Psoas muscle (tissue), 8 donors: ENCODE data around the gene STAT6. TPM values are rescaled to one million over a fixed set of nuclear protein-coding genes. Genes with fewer than 3 reads are reported as not detected.

ENCODE experiments used
- ATAC-seq, 4 donors: fragments of 200-7000 bp; cut with Tn5 transposase; one replicate each; pipeline ENCODE4 v1.9.1; 2020; ENCODE audit warnings: moderate library complexity in 3 of 4, mild to moderate bottlenecking in 2 of 4
- DNase-seq, 2 donors: peaks; one replicate each; pipeline ENCODE4 v3.0.0-alpha.2; 2020
- H3K27ac ChIP-seq: fragments of 200-600 bp; one replicate; pipeline ENCODE4 v1.8.0; 2022
- H3K27me3 ChIP-seq, 3 donors: fragments of 200-600 bp in 1 of 3; one replicate each; pipeline versions ENCODE4 v1.6.1 to v1.8.0; 2013 to 2022; ENCODE audit warnings: low read length in 2 of 3, mild to moderate bottlenecking in 2 of 3, moderate library complexity in 1 of 3; ENCODE audit not compliant: insufficient read depth in 3 of 3
- H3K36me3 ChIP-seq, 2 donors: fragments of 200-600 bp in 1 of 2; one replicate each; pipeline versions ENCODE4 v1.6.1 to v1.8.0; 2013 to 2022; ENCODE audit warnings: low read depth in 1 of 2, mild to moderate bottlenecking in 1 of 2, moderate library complexity in 1 of 2; ENCODE audit not compliant: insufficient read depth in 1 of 2
- H3K4me1 ChIP-seq: fragments of 200-600 bp; one replicate; pipeline ENCODE4 v1.8.0; 2022
- H3K4me3 ChIP-seq: fragments of 200-600 bp; one replicate; pipeline ENCODE4 v1.8.0; 2022; ENCODE audit warnings: mild to moderate bottlenecking
- H3K9me3 ChIP-seq: fragments of 200-600 bp; one replicate; pipeline ENCODE4 v1.8.0; 2022
- CTCF ChIP-seq: fragments of 200-600 bp; IDR thresholded peaks from one replicate; pipeline ENCODE4 v1.8.0; 2022; ENCODE audit warnings: antibody characterized with exemption
- WGBS, 3 donors: extraction: QIAGEN DNeasy Blood & Tissue Kit; methylation state at CpG; one replicate each; pipeline versions ENCODE4 v1.1.6 to v1.1.7; 2013; 5-methylcytosine and 5-hydroxymethylcytosine counted together
- intact Hi-C, 2 donors: fragments of 100-400 bp; cut with DNase I; formaldehyde crosslinking; loops; one replicate each; pipeline versions ENCODE4 v1.11.0 to v1.14.2; 2022
- polyA plus RNA-seq, 3 donors: library from polyadenylated mRNA; stranded (reverse); fragments of 200-250 nt; gene quantifications; one replicate each; pipeline ENCODE4 v1.2.3, GENCODE V29; 2013
- total RNA-seq, 4 donors: library from RNA; stranded (reverse); fragmentation: NEBNext Ultra II Directional in 2 of 4; extraction: Animal tissue kit (Norgen Biotek cat#: 25700) in 2 of 4; gene quantifications; one replicate each; pipeline versions ENCODE4 v1.2.1 to v1.2.4, GENCODE V29; 2021 to 2023
- donor health status: healthy with polysubstance abuse.
- donor health status: DM: no; HTN: no; CAD: no; lungs with moderate emphysema.
- donor health status: Bipolar disorder and iron deficiency.
- donor health status: healthy.
- donor health status: DM: yes; HTN: yes; CAD: no.
- donor health status: DM: no; HTN: no; CAD: no.
- donor health status: DM: no; HTN: no; CAD: no.
- donor health status: DM: yes; HTN: yes; CAD: no.

Gene STAT6
- total and polyA plus RNA-seq, 7 donors, result 10.4 to 27.7 (median 14.1) TPM

- Histone ChIP-seq H3K4me1 (peaks cover 16% of the 10 kb centered on the region), H3K27me3 (no peaks in the 10 kb centered on the region), H3K4me3 (peak overlapping the region; percentile 72), H3K9me3 (no peaks in the 10 kb centered on the region), H3K27ac (peak overlapping the region; percentile 15), H3K36me3 (no peaks in the 10 kb centered on the region)
- no peak for TF ChIP-seq CTCF
- intact Hi-C loops, result no loop called here
- ATAC-seq (peak in 3 of 4 donors; percentile 21 to 37 (median 30)), DNase-seq (peak; percentile 69 to 81)
These were observed 18.7 kb upstream of the STAT6 start for GRCh38 chr12:57129889-57130288.

DNA sequence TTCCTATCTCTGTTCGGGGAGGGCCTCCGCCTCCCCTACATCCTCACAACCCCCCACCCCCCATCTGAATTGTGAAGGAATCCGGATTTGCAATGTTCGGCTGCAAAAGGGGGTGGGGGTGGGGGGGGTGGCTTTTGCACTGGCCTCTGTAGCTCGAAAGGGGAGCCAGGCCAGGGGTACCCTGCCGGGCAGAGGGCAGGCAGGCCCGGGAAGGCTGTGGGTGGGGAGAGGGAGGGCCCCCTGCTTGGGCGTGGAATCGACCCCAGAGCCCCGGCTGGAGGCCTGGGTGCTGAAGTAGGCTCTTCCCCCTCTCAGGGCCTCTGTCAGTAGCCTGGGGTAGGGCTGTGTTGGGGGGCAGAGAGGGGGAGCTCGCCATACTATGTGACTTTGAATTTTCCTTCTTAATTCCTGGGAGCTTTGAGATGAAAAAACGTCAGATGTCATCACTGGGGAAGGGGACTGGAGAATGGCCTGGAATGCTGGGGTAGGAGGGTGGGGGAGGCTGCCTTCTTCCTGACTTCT, 18.2 kb upstream of the STAT6 start:
- no peaks in the 10 kb centered on the region for H3K9me3 ChIP-seq
- peak overlapping the region; percentile 72 for H3K4me3 ChIP-seq
- peak overlapping the region; percentile 15 for H3K27ac ChIP-seq
- H3K27me3 ChIP-seq, result no peaks in the 10 kb centered on the region
- 32 to 34% (median 34%) methylated on average over 10 to 12 of the region's 12 CpGs for WGBS, 3 donors
- no peaks in the 10 kb centered on the region for H3K36me3 ChIP-seq
- intact Hi-C loops, result no loop called here
- DNase-seq (peak in 1 of 2 donors; percentile 26), ATAC-seq (no peak)
- no peak for TF ChIP-seq CTCF
- peaks cover 16% of the 10 kb centered on the region for H3K4me1 ChIP-seq

DNA sequence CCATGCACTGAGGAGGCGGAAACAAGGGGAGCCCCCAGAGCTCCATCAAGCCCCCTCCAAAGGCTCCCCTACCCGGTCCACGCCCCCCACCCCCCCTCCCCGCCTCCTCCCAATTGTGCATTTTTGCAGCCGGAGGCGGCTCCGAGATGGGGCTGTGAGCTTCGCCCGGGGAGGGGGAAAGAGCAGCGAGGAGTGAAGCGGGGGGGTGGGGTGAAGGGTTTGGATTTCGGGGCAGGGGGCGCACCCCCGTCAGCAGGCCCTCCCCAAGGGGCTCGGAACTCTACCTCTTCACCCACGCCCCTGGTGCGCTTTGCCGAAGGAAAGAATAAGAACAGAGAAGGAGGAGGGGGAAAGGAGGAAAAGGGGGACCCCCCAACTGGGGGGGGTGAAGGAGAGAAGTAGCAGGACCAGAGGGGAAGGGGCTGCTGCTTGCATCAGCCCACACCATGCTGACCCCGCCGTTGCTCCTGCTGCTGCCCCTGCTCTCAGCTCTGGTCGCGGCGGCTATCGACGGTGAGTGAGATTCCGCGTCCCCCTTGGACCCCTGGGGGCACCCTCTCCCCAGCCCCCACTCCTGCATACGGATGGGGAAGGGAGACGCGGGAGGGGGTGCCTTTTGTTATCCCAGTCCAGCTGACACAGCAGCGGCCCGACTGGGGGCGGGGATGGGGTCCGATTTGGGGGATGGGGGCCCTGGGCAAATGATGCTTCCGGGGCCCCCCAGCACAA, 17.5 kb upstream of the STAT6 start:
- no peaks in the 10 kb centered on the region for H3K27me3 ChIP-seq
- intact Hi-C loops, result no loop called here
- no peak for ATAC-seq

DNA sequence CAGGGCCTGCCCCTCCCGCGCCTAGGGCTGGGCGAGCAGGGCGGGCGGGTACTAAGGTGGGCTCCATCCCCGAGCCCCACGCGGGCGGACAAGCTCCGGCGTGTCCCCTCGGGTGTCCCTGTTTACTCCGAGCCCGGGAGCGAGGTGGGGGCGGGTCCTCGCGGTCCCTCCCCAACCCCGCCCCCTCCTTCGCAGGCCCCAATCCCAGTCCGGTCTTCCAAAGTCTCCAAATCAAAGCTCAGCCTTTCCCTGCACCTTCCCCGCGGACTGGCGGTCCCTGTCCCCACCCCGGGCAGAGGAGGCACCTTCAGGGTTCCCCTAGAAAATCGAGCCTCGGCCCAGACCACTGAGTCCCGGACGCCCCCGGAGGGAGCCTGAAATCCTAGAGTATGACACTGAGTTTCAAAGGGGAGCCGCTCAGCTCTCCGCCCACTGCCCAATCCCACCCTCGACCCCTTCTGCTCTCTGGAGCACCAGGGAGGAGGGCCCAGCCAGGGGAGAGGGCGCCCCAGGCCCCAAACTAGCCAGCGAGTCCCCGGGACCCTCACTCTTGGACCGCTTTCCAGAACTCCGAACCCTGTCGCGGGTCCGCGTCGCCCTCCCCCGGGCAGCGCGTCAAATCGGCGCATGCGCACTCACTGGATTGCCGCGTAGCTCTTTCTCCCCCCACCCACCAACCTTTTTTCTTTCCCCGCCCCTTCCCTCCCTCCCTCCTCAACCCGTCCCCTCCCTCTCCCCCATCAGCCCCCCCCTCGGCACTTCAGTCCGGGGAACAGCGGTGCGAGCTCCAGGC, 16.8 kb upstream of the STAT6 start, which contains the start of gene LRP1:
Gene LRP1 (plus strand): TSS at position 758 of the 793 bp plus-strand sequence. CDS start 482 bp downstream, outside the sequence.
- H3K4me1 ChIP-seq, result peaks cover 16% of the 10 kb centered on the region
- H3K27me3 ChIP-seq, result no peaks in the 10 kb centered on the region
- H3K27ac ChIP-seq, result peak within 1 kb of the TSS; percentile 78
- H3K4me3 ChIP-seq, result peak within 1 kb of the TSS; percentile 72
- intact Hi-C loops, result no loop called here
- DNase-seq (peak; percentile 86 to 90), ATAC-seq (peak; percentile 72 to 82 (median 76))
- no peaks in the 10 kb centered on the region for H3K9me3 ChIP-seq
- no peaks in the 10 kb centered on the region for H3K36me3 ChIP-seq
- WGBS, 3 donors, result 0% methylated on average over 47 to 57 of the region's 57 CpGs
- TF ChIP-seq CTCF, result no peak

More for the DNA sequence above, 17.5 kb upstream of the STAT6 start:
- H3K9me3 ChIP-seq, result no peaks in the 10 kb centered on the region
- WGBS, 3 donors, result 9 to 13% (median 13%) methylated on average over 30 to 35 of the region's 35 CpGs
- peak overlapping the region; percentile 72 for H3K4me3 ChIP-seq
- DNase-seq, result no peak
- H3K4me1 ChIP-seq, result peaks cover 16% of the 10 kb centered on the region
- peak overlapping the region; percentile 15 for H3K27ac ChIP-seq
- no peak for TF ChIP-seq CTCF
- H3K36me3 ChIP-seq, result no peaks in the 10 kb centered on the region
